ENCODE measurements around the gene LDLRAD2.

Gene LDLRAD2

DNA sequence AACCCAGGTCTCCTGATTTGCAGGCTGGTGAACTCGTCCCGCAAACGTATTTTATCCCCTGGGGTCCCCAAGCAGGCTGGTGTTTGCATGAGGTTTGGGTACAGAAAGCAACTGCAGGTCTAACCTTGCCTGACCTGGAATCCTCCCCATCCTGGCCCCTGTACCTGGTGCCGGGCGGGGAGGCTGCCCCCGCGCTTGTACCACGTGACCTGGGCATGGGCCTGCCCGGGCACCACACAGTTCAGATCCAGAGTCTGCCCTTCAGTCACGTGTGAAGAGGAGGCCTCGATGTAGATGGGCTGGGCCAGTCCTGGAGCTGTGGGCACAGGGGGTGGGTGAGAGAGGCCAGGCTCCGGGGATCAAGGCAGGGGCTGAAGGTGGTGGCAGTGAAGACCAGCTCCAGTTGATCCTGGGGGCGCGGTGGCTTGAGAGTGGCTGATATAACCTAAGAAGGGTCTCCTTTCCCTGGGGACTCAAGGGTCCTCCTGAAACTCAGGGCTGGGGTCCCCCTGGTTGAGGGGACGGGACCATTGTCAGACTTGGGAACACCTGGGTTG, 30.6 kb downstream of the LDLRAD2 start:
- Histone ChIP-seq H3K9ac (ENCODE audit: low read length) (no peak overlapping the region), H3K27me3 (ENCODE audit: control insufficient read depth, insufficient read depth, low read length) (no peaks in the 10 kb centered on the region), H3K4me1 (ENCODE audit: control insufficient read depth, insufficient read depth, low read length) (no peaks in the 10 kb centered on the region), H3K27ac (ENCODE audit: low read depth, low read length) (no peak overlapping the region), H3K36me3 (ENCODE audit: control insufficient read depth, insufficient read depth, low read length) (peaks cover 65% of the 10 kb centered on the region), H3K4me3 (ENCODE audit: low read length) (no peak overlapping the region)

DNA sequence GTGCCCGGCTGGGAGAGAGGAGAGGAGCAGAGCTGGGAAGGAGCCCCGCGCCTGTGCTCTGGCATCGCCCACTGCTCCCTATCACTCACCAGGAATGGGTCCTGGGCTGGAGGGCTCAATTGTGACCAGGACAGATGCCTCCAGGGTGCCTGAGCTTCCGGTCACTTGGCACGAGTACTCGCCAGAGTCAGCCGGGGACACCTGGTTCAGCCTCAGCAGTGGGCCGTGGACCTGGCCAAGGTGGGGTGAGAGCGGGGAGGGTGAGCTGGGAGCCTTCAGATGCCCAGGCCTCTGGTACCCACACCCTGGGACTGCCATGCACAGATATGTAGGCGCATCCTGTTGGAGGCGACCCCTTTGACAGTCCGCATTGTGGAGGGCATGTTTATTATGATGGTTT, 31.1 kb downstream of the LDLRAD2 start:
- Histone ChIP-seq H3K9ac (ENCODE audit: low read length) (no peak overlapping the region), H3K27me3 (ENCODE audit: control insufficient read depth, insufficient read depth, low read length) (no peaks in the 10 kb centered on the region), H3K4me1 (ENCODE audit: control insufficient read depth, insufficient read depth, low read length) (no peaks in the 10 kb centered on the region), H3K4me3 (ENCODE audit: low read length) (no peak overlapping the region), H3K36me3 (ENCODE audit: control insufficient read depth, insufficient read depth, low read length) (peaks cover 65% of the 10 kb centered on the region), H3K27ac (ENCODE audit: low read depth, low read length) (no peak overlapping the region)

DNA sequence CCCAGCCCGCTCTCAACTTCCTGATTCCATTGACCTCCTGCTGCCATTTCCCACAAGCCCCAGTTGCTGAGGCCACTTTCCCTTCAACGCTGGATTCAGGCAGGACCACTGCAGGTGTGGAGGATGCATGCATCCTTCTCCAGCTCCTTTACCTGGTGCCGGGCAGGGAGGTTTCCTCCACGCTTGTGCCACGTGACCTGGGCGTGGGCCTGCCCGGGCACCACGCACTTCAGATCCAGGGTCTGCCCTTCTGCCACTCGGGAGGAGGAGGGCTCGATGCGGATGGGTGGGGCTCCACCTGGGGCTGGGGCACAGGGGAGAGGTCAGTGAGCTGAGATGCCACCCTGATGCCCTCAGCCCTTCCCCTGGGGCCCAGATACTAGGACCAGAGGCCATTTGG, 31.9 kb downstream of the LDLRAD2 start:
- Histone ChIP-seq H3K27ac (ENCODE audit: low read depth, low read length) (no peak overlapping the region), H3K9ac (ENCODE audit: low read length) (no peak overlapping the region), H3K4me1 (ENCODE audit: control insufficient read depth, insufficient read depth, low read length) (no peaks in the 10 kb centered on the region), H3K27me3 (ENCODE audit: control insufficient read depth, insufficient read depth, low read length) (no peaks in the 10 kb centered on the region), H3K36me3 (ENCODE audit: control insufficient read depth, insufficient read depth, low read length) (peaks cover 65% of the 10 kb centered on the region), H3K4me3 (ENCODE audit: low read length) (no peak overlapping the region)

DNA sequence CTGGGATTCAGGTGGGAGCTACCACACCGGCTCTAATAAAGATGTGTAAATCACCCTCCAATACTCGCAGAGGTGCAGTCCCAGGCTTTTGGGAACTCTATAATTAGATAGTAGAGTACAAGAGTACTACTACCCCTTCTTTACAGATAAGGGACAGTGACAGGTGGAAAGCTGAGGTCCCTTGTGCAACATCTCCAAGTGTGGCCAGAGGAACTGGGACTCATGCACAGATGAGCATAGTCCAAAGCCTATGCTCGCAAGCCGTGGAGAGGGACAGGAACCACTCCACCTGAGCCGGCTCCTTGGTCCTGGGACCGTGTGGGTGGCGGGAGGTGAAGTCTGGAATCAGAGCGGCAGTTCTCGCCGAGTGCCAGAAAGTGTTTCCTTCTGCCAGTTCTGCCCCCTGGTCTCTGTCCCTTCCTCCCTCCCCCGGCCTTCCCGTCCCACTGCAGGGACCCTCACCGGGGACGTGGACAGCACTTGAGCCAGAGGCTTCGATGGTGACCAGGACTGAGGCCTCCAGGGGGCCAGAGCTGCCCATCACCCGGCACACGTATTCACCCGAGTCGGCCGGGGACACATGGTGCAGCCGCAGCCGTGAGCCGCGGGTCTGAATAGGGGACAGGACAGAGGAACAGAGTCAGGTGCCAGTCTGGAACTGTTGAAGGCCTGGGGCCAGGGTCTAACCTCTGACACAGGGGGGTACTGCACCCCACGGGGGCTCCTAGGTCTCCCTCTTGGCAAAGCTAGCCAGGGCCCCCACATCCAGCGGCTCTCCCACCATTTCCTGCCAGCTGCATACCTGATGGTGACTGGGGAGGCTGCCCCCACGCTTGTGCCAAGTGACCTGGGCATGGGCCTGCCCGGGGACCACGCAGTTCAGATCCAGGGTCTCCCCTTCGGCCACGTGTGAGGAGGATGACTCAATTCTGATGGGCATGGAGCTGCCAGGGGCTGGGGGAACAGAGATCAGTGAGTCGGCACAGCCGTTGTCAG, 33.9 kb downstream of the LDLRAD2 start:
- Histone ChIP-seq H3K27ac (ENCODE audit: low read depth, low read length) (no peak overlapping the region), H3K27me3 (ENCODE audit: control insufficient read depth, insufficient read depth, low read length) (no peaks in the 10 kb centered on the region), H3K9ac (ENCODE audit: low read length) (no peak overlapping the region), H3K36me3 (ENCODE audit: control insufficient read depth, insufficient read depth, low read length) (peaks cover 65% of the 10 kb centered on the region), H3K4me1 (ENCODE audit: control insufficient read depth, insufficient read depth, low read length) (no peaks in the 10 kb centered on the region), H3K4me3 (ENCODE audit: low read length) (no peak overlapping the region)

GRCh38 chr1:21847223-21848205, 35.4 kb downstream of the LDLRAD2 start:
- Histone ChIP-seq H3K4me1 (ENCODE audit: control insufficient read depth, insufficient read depth, low read length) (no peaks in the 10 kb centered on the region), H3K36me3 (ENCODE audit: control insufficient read depth, insufficient read depth, low read length) (peaks cover 62% of the 10 kb centered on the region)

DNA sequence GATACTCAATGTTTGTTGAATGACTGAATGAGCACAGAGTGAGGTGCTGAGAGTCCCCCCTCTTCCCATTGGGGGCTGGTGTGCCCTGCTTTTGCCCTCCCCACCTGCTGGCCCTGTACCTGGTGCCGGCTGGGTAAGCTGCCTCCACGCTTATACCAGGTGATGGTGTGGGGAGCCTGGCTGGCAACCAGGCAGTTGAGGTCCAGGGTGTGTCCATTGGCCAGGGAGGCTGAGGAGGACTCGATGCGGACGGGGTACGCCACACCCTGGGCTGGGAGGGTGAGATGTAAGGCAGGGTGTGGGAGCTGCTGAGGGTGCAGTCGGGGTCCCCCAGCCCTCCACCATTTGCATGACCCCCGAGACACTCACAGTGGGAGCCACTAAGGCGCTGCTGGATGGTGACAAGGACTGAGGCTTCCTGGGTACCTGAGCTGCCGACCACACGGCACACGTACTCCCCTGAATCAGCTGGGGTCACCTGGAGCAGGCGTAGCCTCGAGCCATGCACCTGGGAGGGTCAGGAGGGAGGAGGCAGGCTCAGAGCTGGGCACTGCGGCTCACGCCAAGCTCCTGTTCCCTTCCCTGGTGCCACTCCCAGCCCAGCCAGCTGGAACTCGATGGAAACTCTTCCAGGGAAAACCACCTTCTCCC, 36.6 kb downstream of the LDLRAD2 start:
- Histone ChIP-seq H3K4me3 (ENCODE audit: low read length) (no peak overlapping the region), H3K27ac (ENCODE audit: low read depth, low read length) (no peak overlapping the region), H3K27me3 (ENCODE audit: control insufficient read depth, insufficient read depth, low read length) (no peaks in the 10 kb centered on the region), H3K9ac (ENCODE audit: low read length) (no peak overlapping the region), H3K36me3 (ENCODE audit: control insufficient read depth, insufficient read depth, low read length) (peaks cover 58% of the 10 kb centered on the region), H3K4me1 (ENCODE audit: control insufficient read depth, insufficient read depth, low read length) (no peaks in the 10 kb centered on the region)

More at GRCh38 chr1:21847223-21848205, 35.4 kb downstream of the LDLRAD2 start:
- Histone ChIP-seq H3K4me3 (ENCODE audit: low read length) (no peak overlapping the region), H3K27me3 (ENCODE audit: control insufficient read depth, insufficient read depth, low read length) (no peaks in the 10 kb centered on the region), H3K27ac (ENCODE audit: low read depth, low read length) (no peak overlapping the region), H3K9ac (ENCODE audit: low read length) (no peak overlapping the region)

GRCh38 chr1:21849909-21850576, 38.0 kb downstream of the LDLRAD2 start:
- Histone ChIP-seq H3K4me1 (ENCODE audit: control insufficient read depth, insufficient read depth, low read length) (no peaks in the 10 kb centered on the region), H3K27me3 (ENCODE audit: control insufficient read depth, insufficient read depth, low read length) (no peaks in the 10 kb centered on the region), H3K36me3 (ENCODE audit: control insufficient read depth, insufficient read depth, low read length) (peaks cover 66% of the 10 kb centered on the region), H3K9ac (ENCODE audit: low read length) (no peak overlapping the region), H3K4me3 (ENCODE audit: low read length) (no peak overlapping the region), H3K27ac (ENCODE audit: low read depth, low read length) (no peak overlapping the region)

- H3K36me3 ChIP-seq (ENCODE audit: control insufficient read depth, insufficient read depth, low read length): peaks cover 73% of the 10 kb centered on the region
- H3K4me3 ChIP-seq (ENCODE audit: low read length): no peak overlapping the region
- no peak overlapping the region for H3K9ac ChIP-seq (ENCODE audit: low read length)
- H3K27me3 ChIP-seq (ENCODE audit: control insufficient read depth, insufficient read depth, low read length): no peaks in the 10 kb centered on the region
- H3K27ac ChIP-seq (ENCODE audit: low read depth, low read length): no peak overlapping the region
- H3K4me1 ChIP-seq (ENCODE audit: control insufficient read depth, insufficient read depth, low read length): no peaks in the 10 kb centered on the region
Observed at GRCh38 chr1:21851430-21852250, 39.6 kb downstream of the LDLRAD2 start.

- no peak overlapping the region for H3K4me3 ChIP-seq (ENCODE audit: low read length)
- H3K27ac ChIP-seq (ENCODE audit: low read depth, low read length): no peak overlapping the region
- no peaks in the 10 kb centered on the region for H3K4me1 ChIP-seq (ENCODE audit: control insufficient read depth, insufficient read depth, low read length)
- no peak overlapping the region for H3K9ac ChIP-seq (ENCODE audit: low read length)
- H3K27me3 ChIP-seq (ENCODE audit: control insufficient read depth, insufficient read depth, low read length): no peaks in the 10 kb centered on the region
- H3K36me3 ChIP-seq (ENCODE audit: control insufficient read depth, insufficient read depth, low read length): peaks cover 75% of the 10 kb centered on the region
Observed at GRCh38 chr1:21852282-21853130, 40.4 kb downstream of the LDLRAD2 start.

DNA sequence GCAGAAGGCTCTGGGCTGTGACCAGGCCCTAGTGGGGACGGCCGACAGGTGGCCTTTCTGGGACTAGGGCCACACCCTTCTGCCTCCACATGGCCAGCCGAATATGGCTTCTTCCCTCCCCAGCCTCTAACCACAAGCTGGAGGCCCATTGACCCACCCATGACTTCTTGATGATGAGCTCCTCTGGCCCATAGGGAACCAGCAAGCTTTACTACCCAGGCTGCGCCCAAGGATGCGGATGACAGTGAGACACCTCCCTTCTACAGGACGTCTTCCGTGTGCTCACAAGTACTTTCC, 41.0 kb downstream of the LDLRAD2 start:
- Histone ChIP-seq H3K36me3 (ENCODE audit: control insufficient read depth, insufficient read depth, low read length) (peaks cover 75% of the 10 kb centered on the region), H3K9ac (ENCODE audit: low read length) (no peak overlapping the region), H3K4me1 (ENCODE audit: control insufficient read depth, insufficient read depth, low read length) (no peaks in the 10 kb centered on the region), H3K27ac (ENCODE audit: low read depth, low read length) (no peak overlapping the region), H3K27me3 (ENCODE audit: control insufficient read depth, insufficient read depth, low read length) (no peaks in the 10 kb centered on the region), H3K4me3 (ENCODE audit: low read length) (no peak overlapping the region)
